PC-9 (cell line): ENCODE data around the gene SLC18B1. TPM values are rescaled to one million over a fixed set of nuclear protein-coding genes. Genes with fewer than 3 reads are reported as not detected.

Experiments used
- BruUV-seq: library from RNA; stranded (reverse); fragments of 400-500 nt; replicated peaks from 2 replicates; lab custom pipeline; 2021; lab: Mats Ljungman, UMichigan
- CTCF ChIA-PET: fragments of 300-600 bp; sonication (Branson Sonifier 250); formaldehyde crosslinking; loops from one replicate; lab custom pipeline; 2022; ENCODE audit warnings: antibody characterized with exemption; lab: Charles Lee
- POLR2A ChIA-PET: fragments of 300-600 bp; sonication (Branson Sonifier 250); formaldehyde crosslinking; loops from one replicate; lab custom pipeline; 2022; ENCODE audit warnings: antibody characterized with exemption; ENCODE audit not compliant: unreplicated experiment; lab: Charles Lee
- DNase-seq, 2 experiments: peaks; one replicate each; pipeline versions ENCODE4 v3.0.0 to v3.0.0-alpha.2; 2015 to 2022; ENCODE audit warnings: mixed read lengths in 1 of 2
- H2AFZ ChIP-seq: fragments of 200-600 bp; sonication (generic); 2 replicates; pipeline ENCODE4 v1.8.1; 2017; ENCODE audit warnings: antibody characterized with exemption
- H3F3A ChIP-seq: fragments of 200-600 bp; sonication (generic); 2 replicates; pipeline ENCODE4 v1.8.1; 2017; ENCODE audit warnings: antibody characterized with exemption, mild to moderate bottlenecking, low read depth; ENCODE audit not compliant: insufficient read depth
- H3K27ac ChIP-seq: fragments of 200-600 bp; sonication (generic); 2 replicates; pipeline ENCODE4 v1.6.1; 2016; ENCODE audit warnings: mixed run types
- H3K27me3 ChIP-seq: fragments of 200-600 bp; sonication (generic); 2 replicates; pipeline ENCODE4 v1.6.1; 2016; ENCODE audit warnings: low read depth, mixed run types; ENCODE audit not compliant: insufficient read depth
- H3K36me3 ChIP-seq: fragments of 200-600 bp; sonication (generic); 2 replicates; pipeline ENCODE4 v1.6.1; 2016; ENCODE audit warnings: low read depth, mixed run types
- H3K4me1 ChIP-seq: fragments of 200-600 bp; sonication (generic); replicated peaks from 2 replicates; pipeline ENCODE4 v1.6.1; 2016; ENCODE audit warnings: mixed run types; ENCODE audit not compliant: insufficient read depth
- H3K4me2 ChIP-seq: fragments of 200-600 bp; sonication (generic); 2 replicates; pipeline ENCODE4 v1.6.1; 2017; ENCODE audit warnings: mixed run types
- H3K4me3 ChIP-seq: fragments of 200-600 bp; sonication (generic); 2 replicates; pipeline ENCODE4 v1.6.1; 2016; ENCODE audit warnings: mixed run types
- H3K79me2 ChIP-seq: fragments of 200-600 bp; sonication (generic); 2 replicates; pipeline ENCODE4 v1.6.1; 2017; ENCODE audit warnings: low read depth, mixed run types
- H3K9me2 ChIP-seq: fragments of 200-600 bp; sonication (generic); 2 replicates; pipeline ENCODE4 v1.8.1; 2017; ENCODE audit warnings: mild to moderate bottlenecking; ENCODE audit not compliant: insufficient read depth
- H3K9me3 ChIP-seq: fragments of 200-600 bp; sonication (generic); 2 replicates; pipeline ENCODE4 v1.8.1; 2016; ENCODE audit warnings: low read depth; ENCODE audit not compliant: insufficient read depth
- H4K20me1 ChIP-seq: fragments of 200-600 bp; sonication (generic); 2 replicates; pipeline ENCODE4 v1.8.1; 2017; ENCODE audit not compliant: insufficient read depth
- CTCF ChIP-seq: fragments of 200-600 bp; sonication (generic); conservative IDR thresholded peaks from 2 replicates; pipeline ENCODE4 v1.6.1; 2017; ENCODE audit warnings: mixed run types, antibody characterized with exemption, mild to moderate bottlenecking, moderate library complexity
- EZH2 ChIP-seq: fragments of 200-600 bp; sonication (generic); IDR thresholded peaks from 2 replicates; pipeline ENCODE4 v1.8.0; 2017; ENCODE audit warnings: antibody characterized with exemption, low read depth
- intact Hi-C: fragments of 100-400 bp; cut with micrococcal nuclease; formaldehyde crosslinking; loops from one replicate; pipeline ENCODE4 v1.10.0; 2022; ENCODE audit not compliant: unreplicated experiment
- total RNA-seq: library from RNA; stranded (reverse); gene quantifications from 2 replicates; pipeline ENCODE4 v1.2.3, GENCODE V29; 2021

SLC18B1 gene
- total RNA-seq, 1 experiment from 2014 or later = 18.0 TPM

DNA sequence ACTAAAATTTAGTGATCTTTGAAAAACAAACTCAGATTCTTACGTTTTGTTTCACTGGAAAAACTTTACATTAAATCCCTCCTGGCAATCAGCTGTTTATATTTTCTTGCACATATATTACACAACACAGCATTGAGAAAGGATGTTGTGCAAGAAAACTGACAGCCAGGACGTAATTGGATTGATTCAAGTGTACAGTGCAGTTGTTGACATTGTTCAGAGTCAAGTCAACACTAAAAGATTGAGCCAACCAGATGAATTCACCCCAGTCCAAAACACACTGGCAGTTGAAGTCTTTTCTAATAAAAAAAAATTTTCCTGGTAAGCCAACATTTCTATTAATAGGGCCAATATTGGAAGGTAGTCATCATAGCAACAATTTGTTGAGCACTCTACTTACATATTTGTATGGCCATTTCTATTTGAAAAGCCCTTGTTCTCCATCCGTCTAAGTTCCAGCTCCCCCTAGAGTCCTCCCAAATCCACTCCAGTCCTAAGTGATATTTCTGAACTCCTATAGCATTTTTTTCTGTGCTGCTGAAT lies 63.7 kb downstream of the SLC18B1 start:
- Histone ChIP-seq H3K27ac (peak overlapping the region; percentile 7; the same call in 1 of the 2 replicates), H3K79me2 (no peaks in the 10 kb centered on the region), H3K4me3 (no peak overlapping the region), H3K36me3 (no peaks in the 10 kb centered on the region), H3K9me3 (no peaks in the 10 kb centered on the region), H3K4me1 (peaks cover 34% of the 10 kb centered on the region), H2AFZ (no peak overlapping the region), H3K9me2 (no peaks in the 10 kb centered on the region), H4K20me1 (no peaks in the 10 kb centered on the region), H3K27me3 (no peaks in the 10 kb centered on the region), H3F3A (peaks cover 7% of the 10 kb centered on the region; the same call in 1 of the 2 replicates), H3K4me2 (no peak overlapping the region)
- TF ChIP-seq EZH2 (no peak), CTCF (peak; percentile 43)
- POLR2A ChIA-PET = no interaction called here
- no TSS peak for BruUV-seq
- DNase-seq = peak in 1 of 2 experiments; percentile 73
- intact Hi-C loops = no loop called here
- CTCF ChIA-PET = no interaction called here

GRCh38 chr6:132733814-132734213 lies 64.6 kb downstream of the SLC18B1 start:
- ChIA-PET CTCF (no interaction called here), POLR2A (no interaction called here)
- H3K4me3 ChIP-seq = no peak overlapping the region
- intact Hi-C loops = no loop called here
- no peak overlapping the region for H3K27ac ChIP-seq
- peaks cover 34% of the 10 kb centered on the region for H3K4me1 ChIP-seq
- no peaks in the 10 kb centered on the region for H3K79me2 ChIP-seq
- H3K27me3 ChIP-seq = no peaks in the 10 kb centered on the region
- H3K9me3 ChIP-seq = no peaks in the 10 kb centered on the region
- BruUV-seq = no TSS peak
- no peak overlapping the region for H2AFZ ChIP-seq
- no peak overlapping the region for H3K4me2 ChIP-seq
- H4K20me1 ChIP-seq = no peaks in the 10 kb centered on the region
- TF ChIP-seq CTCF = no peak
- no peak for TF ChIP-seq EZH2
- no peaks in the 10 kb centered on the region for H3K36me3 ChIP-seq
- DNase-seq = no peak
- peaks cover 7% of the 10 kb centered on the region; the same call in 1 of the 2 replicates for H3F3A ChIP-seq
- H3K9me2 ChIP-seq = no peaks in the 10 kb centered on the region

GRCh38 chr6:132733283-132733682 lies 65.2 kb downstream of the SLC18B1 start:
- TF ChIP-seq EZH2 = no peak
- TF ChIP-seq CTCF = no peak
- ChIA-PET CTCF (no interaction called here), POLR2A (no interaction called here)
- Histone ChIP-seq H3K4me3 (no peak overlapping the region), H3K36me3 (no peaks in the 10 kb centered on the region), H3F3A (peaks cover 7% of the 10 kb centered on the region; the same call in 1 of the 2 replicates), H3K79me2 (no peaks in the 10 kb centered on the region), H3K9me3 (no peaks in the 10 kb centered on the region), H3K9me2 (no peaks in the 10 kb centered on the region), H3K4me2 (no peak overlapping the region), H4K20me1 (no peaks in the 10 kb centered on the region), H3K27ac (no peak overlapping the region), H2AFZ (no peak overlapping the region), H3K4me1 (peaks cover 34% of the 10 kb centered on the region), H3K27me3 (no peaks in the 10 kb centered on the region)
- BruUV-seq = no TSS peak
- intact Hi-C loops = no loop called here
- DNase-seq = no peak
